ENCODE data around the gene ANKRD62. TPM values are rescaled to one million over a fixed set of nuclear protein-coding genes. Genes with fewer than 3 reads are reported as not detected.
A peak's percentile ranks its signal among the peaks of the same experiment; 100 is the strongest.

Gene ANKRD62
- total and polyA plus RNA-seq, 10 donors: not detected

- Histone ChIP-seq H3K27ac (no peak overlapping the region), H3K4me1 (no peaks in the 10 kb centered on the region), H3K27me3 (replicated peaks in 1 of 7) (no peaks in the 10 kb centered on the region), H3K4me3 (no peak overlapping the region), H3K36me3 (no peaks in the 10 kb centered on the region), H3K9me3 (no peaks in the 10 kb centered on the region)
- intact Hi-C loops (cut with DNase I; ENCODE audit: low total_unique reads): no loop called here
- WGBS, 5 donors: 84 to 90% (median 86%) methylated on average over 13 of the region's 13 CpGs
- no peak for TF ChIP-seq POLR2A (IDR thresholded peaks at IDR 0.05)
- TF ChIP-seq CTCF (IDR thresholded peaks at IDR 0.05 in 8 of 11, conservative IDR thresholded peaks at IDR 0.05 in 3 of 11): no peak
- TF ChIP-seq POLR2AphosphoS5 (IDR thresholded peaks at IDR 0.05): no peak
- DNase-seq: no peak
These were observed 8.5 kb upstream of the ANKRD62 start for GRCh38 chr18:12085136-12085535.

DNA sequence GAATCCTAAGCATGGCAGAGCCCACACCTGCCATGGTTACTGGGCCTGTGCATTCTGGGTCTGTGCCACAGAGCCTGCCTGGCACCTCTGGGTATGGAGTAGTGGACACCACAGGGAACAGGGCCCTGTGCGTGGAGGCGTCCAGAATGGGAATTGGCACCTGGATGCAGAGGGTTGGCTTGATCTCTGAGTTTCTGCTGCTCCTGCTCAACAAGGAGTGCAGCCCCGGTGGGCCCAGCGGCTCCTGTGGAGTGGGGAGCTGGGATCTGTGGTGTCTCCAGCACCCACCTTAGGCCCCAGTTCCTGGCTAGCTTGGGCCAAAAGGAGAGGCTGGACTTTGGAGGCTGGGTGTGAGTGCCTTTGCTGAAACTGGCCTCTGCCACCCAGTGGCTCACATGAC is 7.9 kb upstream of the ANKRD62 start:
- Histone ChIP-seq H3K4me1 (no peaks in the 10 kb centered on the region), H3K36me3 (no peaks in the 10 kb centered on the region), H3K4me3 (no peak overlapping the region), H3K9me3 (no peaks in the 10 kb centered on the region), H3K27ac (no peak overlapping the region), H3K27me3 (replicated peaks in 1 of 7) (no peaks in the 10 kb centered on the region)
- no peak for TF ChIP-seq POLR2A (IDR thresholded peaks at IDR 0.05)
- no peak for TF ChIP-seq CTCF (IDR thresholded peaks at IDR 0.05 in 8 of 11, conservative IDR thresholded peaks at IDR 0.05 in 3 of 11)
- no peak for DNase-seq
- WGBS, 5 donors: 85 to 100% (median 99%) methylated on average over 2 to 4 of the region's 4 CpGs
- intact Hi-C loops (cut with DNase I; ENCODE audit: low total_unique reads): no loop called here

GRCh38 chr18:12086249-12086648 is 7.4 kb upstream of the ANKRD62 start:
- Histone ChIP-seq H3K36me3 (no peaks in the 10 kb centered on the region), H3K27ac (no peak overlapping the region), H3K27me3 (replicated peaks in 1 of 7) (no peaks in the 10 kb centered on the region), H3K9me3 (no peaks in the 10 kb centered on the region), H3K4me3 (no peak overlapping the region), H3K4me1 (no peaks in the 10 kb centered on the region)
- no peak for TF ChIP-seq CTCF (IDR thresholded peaks at IDR 0.05 in 8 of 11, conservative IDR thresholded peaks at IDR 0.05 in 3 of 11)
- TF ChIP-seq POLR2A (IDR thresholded peaks at IDR 0.05): no peak
- TF ChIP-seq POLR2AphosphoS5 (IDR thresholded peaks at IDR 0.05): no peak
- 73 to 94% (median 83%) methylated on average over 3 to 5 of the region's 5 CpGs for WGBS, 5 donors
- intact Hi-C loops (cut with DNase I; ENCODE audit: low total_unique reads): no loop called here
- peak; percentile 74 for DNase-seq

DNA sequence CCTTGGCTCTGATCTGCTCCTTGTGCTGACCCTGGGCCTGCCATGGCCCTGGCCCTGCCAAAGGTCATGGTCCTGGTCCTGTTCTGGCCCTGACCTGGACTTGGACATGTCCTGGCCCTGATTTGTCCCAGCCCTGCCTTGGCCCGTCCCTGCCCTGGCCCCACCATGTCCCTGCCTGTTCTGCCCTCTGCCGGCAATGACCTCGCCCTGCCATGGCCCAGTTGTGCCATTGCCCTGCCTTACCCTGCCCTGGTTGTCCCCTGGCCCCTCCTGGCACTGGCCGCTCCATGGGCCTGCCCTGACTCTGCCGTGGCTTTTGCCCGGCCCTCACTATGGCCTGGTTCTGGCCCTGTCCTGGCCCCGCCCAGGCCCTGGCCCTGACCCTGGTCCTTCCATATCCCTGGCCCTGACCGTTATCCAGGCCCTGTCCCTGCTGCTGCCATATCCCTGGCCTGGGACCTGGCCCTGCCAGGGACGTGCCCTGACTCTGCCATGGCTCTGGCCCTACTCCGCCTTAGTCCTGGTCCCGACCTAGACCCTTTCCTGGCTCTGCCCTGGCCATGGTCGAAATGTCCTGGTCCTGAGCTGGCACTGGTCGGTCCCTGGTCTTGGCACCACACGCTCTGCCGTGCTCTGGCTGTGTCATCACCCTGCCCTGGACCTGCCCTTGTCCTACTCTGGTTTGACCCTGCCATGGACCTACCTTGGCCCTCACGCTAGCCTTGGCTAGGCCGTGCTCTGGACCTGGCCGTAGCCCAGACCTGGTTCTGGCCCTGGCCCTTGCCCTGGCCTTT is 6.8 kb upstream of the ANKRD62 start:
- TF ChIP-seq POLR2A (IDR thresholded peaks at IDR 0.05): no peak
- TF ChIP-seq CTCF (IDR thresholded peaks at IDR 0.05 in 8 of 11, conservative IDR thresholded peaks at IDR 0.05 in 3 of 11): no peak
- TF ChIP-seq POLR2AphosphoS5 (IDR thresholded peaks at IDR 0.05): no peak
- DNase-seq: no peak
- Histone ChIP-seq H3K27me3 (replicated peaks in 1 of 7) (no peaks in the 10 kb centered on the region), H3K36me3 (no peaks in the 10 kb centered on the region), H3K27ac (no peak overlapping the region), H3K9me3 (no peaks in the 10 kb centered on the region), H3K4me3 (no peak overlapping the region), H3K4me1 (no peaks in the 10 kb centered on the region)
- WGBS, 5 donors: 87 to 93% (median 90%) methylated on average over 18 of the region's 18 CpGs
- intact Hi-C loops (cut with DNase I; ENCODE audit: low total_unique reads): no loop called here

Measured in spleen (tissue), 11 donors.